Smooth muscle cell of the umbilical artery (primary cell): ENCODE measurements around the gene GAS2L2. TPM values are rescaled to one million over a fixed set of nuclear protein-coding genes. Genes with fewer than 3 reads are reported as not detected.

Experiments
- total RNA-seq: library from RNA; depleted of rRNA; stranded (reverse); fragments of >200 nt; gene quantifications from 2 replicates; pipeline ENCODE4 v1.2.3, GENCODE V29; 2014

The GAS2L2 gene
- not detected in 2 replicates for total RNA-seq

DNA sequence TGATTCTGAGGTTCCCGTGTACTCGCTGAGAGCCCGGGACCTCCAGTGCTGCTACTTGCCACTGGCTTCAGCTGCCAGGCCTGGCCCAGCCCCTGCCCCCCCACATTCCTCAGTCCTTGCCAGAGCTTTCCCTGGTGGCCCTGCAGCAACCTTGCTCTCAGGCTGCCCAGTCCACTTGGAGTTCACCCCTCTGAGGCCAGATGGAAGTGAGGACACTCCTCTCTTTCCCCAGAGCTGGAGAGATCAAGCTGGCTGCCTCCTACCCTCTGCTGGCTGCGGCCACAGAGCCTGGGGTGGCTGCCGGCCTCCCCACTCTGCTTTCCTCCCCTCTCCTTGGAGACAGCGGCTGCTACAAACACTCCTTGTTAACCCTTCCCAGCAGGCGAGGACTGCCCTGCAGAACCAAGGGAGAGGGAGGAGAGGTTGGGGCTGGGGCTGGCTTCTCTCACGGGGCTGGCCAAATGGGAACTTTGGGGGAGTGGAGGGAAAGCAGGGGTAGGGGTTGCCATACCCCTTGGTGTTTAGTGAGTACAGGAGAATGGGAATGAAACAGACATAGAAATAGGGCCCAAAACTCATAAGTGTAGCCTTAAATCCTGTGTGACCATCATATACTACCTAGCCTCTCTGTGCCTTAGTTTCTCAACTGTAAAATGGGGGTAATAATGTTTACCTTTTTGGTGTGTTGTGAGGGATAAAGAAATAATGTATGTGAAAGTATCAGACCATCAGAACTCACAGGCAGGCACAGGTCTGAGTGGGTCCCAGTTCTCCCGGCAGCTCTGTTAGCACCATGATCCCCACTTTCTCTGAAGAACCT, at the start of gene GAS2L2:
TSS of gene GAS2L2 (minus strand) at position 295 of the 820 bp plus-strand sequence. CDS start 389 bp downstream, outside the sequence.

DNA sequence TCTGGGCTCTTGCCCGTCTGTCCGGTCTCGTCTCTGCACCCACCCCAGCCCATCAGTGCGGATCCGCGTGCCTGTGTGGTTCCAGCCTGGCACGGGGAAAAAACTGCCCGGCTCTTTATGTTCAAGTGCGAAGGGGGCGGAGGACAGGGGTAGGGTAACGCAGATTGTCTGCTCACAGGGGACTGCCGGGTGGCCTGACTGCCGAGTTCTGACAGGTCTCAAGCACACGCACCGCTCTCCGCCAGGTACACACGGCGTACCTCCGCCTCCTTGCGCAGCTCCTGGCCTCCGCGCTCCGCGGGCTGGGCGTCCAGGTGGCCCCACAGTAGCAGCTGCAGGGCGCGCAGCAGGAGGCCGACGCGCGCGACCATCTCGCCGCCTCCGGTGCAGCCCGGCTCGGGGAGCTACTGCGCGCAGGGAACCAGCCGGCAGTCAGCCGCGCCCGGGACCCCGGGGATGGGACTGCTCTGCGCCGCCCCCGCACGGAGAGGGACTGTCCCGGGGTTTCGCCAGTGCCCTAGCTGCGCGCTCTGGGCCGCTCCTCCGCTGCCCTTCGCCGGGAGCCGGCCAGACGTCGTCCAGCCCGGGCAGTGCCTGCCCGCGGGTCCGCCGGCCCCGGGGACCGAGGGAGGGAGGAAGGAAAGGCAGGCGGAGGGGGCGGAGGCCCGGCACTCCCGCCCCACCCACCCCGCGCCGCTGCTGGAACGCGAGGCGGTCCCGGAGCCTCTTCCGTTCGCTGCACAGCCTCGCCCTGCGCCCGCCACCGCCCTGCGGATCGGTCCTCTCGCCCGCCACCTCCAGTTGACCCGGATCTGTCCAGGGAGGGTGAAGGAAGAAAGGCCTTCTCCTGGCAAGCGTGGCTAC, 42.2 kb upstream of the GAS2L2 start, which contains the start of gene MMP28:
TSS of gene MMP28 (minus strand) at position 635 of the 864 bp plus-strand sequence. CDS start at position 371, 264 bp downstream.

DNA sequence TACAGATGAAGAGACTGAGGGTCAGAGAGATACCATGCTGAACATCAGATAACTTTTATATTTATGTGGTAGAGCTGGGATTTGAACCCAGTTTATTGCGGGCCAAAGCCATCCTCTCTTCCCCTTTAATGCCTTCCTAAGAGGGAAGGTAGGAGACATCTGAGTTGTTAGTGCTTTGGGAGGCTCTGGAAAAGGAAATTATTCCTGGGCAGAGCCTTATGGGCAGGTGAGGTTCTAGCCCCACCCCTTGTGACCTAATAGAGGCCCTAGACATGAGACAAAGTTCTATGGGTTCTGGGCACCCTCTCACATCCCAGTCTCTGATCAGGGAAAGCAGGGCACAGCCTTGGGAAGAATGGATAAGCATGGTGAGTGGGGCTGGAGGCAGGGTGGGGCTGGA, 7.5 kb upstream of the GAS2L2 start, which contains the start of gene C17orf50:
TSS of gene C17orf50 (plus strand) at position 301 of the 400 bp plus-strand sequence. CDS start at position 356, 55 bp downstream.

DNA sequence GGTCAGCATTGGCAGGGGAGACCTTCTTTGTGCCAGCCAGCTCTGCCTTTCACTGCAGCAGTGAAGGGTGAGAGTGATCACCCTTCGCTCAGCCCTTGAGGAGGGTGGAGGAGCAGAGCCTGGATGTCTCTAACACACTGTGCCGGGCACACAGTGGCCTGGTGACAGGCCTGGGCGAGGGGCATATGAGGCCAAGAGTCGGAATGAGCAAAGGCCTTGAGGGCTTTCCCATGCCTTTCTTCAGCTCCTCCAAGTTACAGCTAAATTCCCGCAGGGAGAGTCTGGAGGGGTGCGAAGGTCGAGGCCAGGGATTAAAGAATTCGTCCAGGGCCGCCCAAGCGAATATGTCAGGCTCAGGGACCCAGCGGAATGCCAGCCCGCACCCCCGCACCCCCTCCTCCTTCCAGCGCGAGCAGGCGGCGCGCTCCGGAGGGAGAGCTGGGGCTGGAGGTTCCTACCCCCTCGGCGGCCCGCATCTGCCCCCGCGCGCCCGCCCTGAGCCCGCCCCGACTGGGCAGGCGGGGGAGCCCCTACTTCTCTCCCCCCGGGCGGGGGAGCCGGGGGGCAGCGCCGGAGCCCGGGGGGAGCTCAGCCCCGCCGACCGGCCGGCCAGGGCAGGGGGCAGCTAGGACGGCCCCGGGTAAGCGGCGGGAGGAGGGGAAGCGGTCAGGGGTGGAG, 21.7 kb downstream of the GAS2L2 start, which contains the start of gene RASL10B:
TSS of gene RASL10B (plus strand) at position 401 of the 678 bp plus-strand sequence. CDS start 3,546 bp downstream, outside the sequence.

Other genes starting within 250 kb of the GAS2L2 start
- under 0.01 TPM in 1 of 2 replicates, not detected in the other for gene SLFN12L, start 215.6 kb downstream of the GAS2L2 start, total RNA-seq
- gene SLFN14, start 192.4 kb downstream of the GAS2L2 start, total RNA-seq: not detected in 2 replicates
- gene PEX12, start 174.7 kb downstream of the GAS2L2 start, total RNA-seq: 3.7 and 5.3 TPM in 2 replicates
- 73.9 and 149 TPM in 2 replicates for gene AP2B1, start 165.9 kb downstream of the GAS2L2 start, total RNA-seq
- 7.4 and 8.1 TPM in 2 replicates for gene RASL10B, start 21.6 kb downstream of the GAS2L2 start, total RNA-seq
- gene C17orf50, start 7.6 kb upstream of the GAS2L2 start, total RNA-seq: not detected in 2 replicates
- 1.3 and 3.3 TPM in 2 replicates for gene MMP28, start 42.4 kb upstream of the GAS2L2 start, total RNA-seq
- 78.4 and 91.3 TPM in 2 replicates for gene TAF15, start 56.2 kb upstream of the GAS2L2 start, total RNA-seq
- not detected in 2 replicates for gene HEATR9, start 115.7 kb upstream of the GAS2L2 start, total RNA-seq
- under 0.01 and 0.14 TPM in 2 replicates for gene CCL5, start 127.1 kb upstream of the GAS2L2 start, total RNA-seq
- 0.30 and 0.46 TPM in 2 replicates for gene RDM1, start 177.5 kb upstream of the GAS2L2 start, total RNA-seq
- not detected in 2 replicates for gene LYZL6, start 190.5 kb upstream of the GAS2L2 start, total RNA-seq
- not detected in 2 replicates for gene CCL16, start 228.3 kb upstream of the GAS2L2 start, total RNA-seq
- not detected in 2 replicates for gene CCL14, start 233.5 kb upstream of the GAS2L2 start, total RNA-seq
- gene CCL15, start 248.3 kb upstream of the GAS2L2 start, total RNA-seq: not detected in 2 replicates